GM23338 (cell line): ENCODE data around the gene DACT1. TPM values are rescaled to one million over a fixed set of nuclear protein-coding genes. Genes with fewer than 3 reads are reported as not detected.

Source experiments
- ATAC-seq: fragments of 200-7000 bp; cut with Tn5 transposase; 3 replicates; pipeline ENCODE4 v1.9.1; 2020
- DNase-seq: peaks from one replicate; pipeline ENCODE4 v3.0.0-alpha.2; 2015; ENCODE audit warnings: low spot score
- H2AFZ ChIP-seq: fragments of 200-600 bp; sonication (generic); 2 replicates; pipeline ENCODE4 v1.8.0; 2016; ENCODE audit warnings: antibody characterized with exemption, mild to moderate bottlenecking, moderate library complexity
- H3F3A ChIP-seq: fragments of 200-600 bp; sonication (generic); replicated peaks from 2 replicates; pipeline ENCODE4 v1.8.0; 2017; ENCODE audit warnings: antibody characterized with exemption, mixed run types, low read depth
- H3K27ac ChIP-seq: fragments of 200-600 bp; sonication (generic); 2 replicates; pipeline ENCODE4 v1.6.1; 2016; ENCODE audit warnings: low read depth
- H3K27me3 ChIP-seq: fragments of 200-600 bp; sonication (generic); 2 replicates; pipeline ENCODE4 v1.8.0; 2016; ENCODE audit warnings: mild to moderate bottlenecking, mixed run types, moderate library complexity; ENCODE audit not compliant: insufficient read depth
- H3K36me3 ChIP-seq: fragments of 200-600 bp; sonication (generic); 2 replicates; pipeline ENCODE4 v1.8.0; 2016; ENCODE audit warnings: mild to moderate bottlenecking; ENCODE audit not compliant: insufficient read depth
- H3K4me1 ChIP-seq: fragments of 200-600 bp; sonication (generic); 2 replicates; pipeline ENCODE4 v1.8.0; 2016; ENCODE audit warnings: mild to moderate bottlenecking, moderate library complexity; ENCODE audit not compliant: insufficient read depth
- H3K4me2 ChIP-seq: fragments of 200-600 bp; sonication (generic); 2 replicates; pipeline ENCODE4 v1.7.1; 2017; ENCODE audit warnings: mixed run types
- H3K4me3 ChIP-seq: fragments of 200-600 bp; sonication (generic); 2 replicates; pipeline ENCODE4 v1.6.1; 2016; ENCODE audit warnings: mixed run types
- H3K79me2 ChIP-seq: fragments of 200-600 bp; sonication (generic); replicated peaks from 2 replicates; pipeline ENCODE4 v1.8.0; 2017; ENCODE audit warnings: mild to moderate bottlenecking; ENCODE audit not compliant: insufficient read depth
- H3K9me2 ChIP-seq: fragments of 200-600 bp; sonication (generic); 2 replicates; pipeline ENCODE4 v1.8.0; 2017; ENCODE audit not compliant: insufficient read depth
- H4K20me1 ChIP-seq: fragments of 200-600 bp; sonication (generic); replicated peaks from 2 replicates; pipeline ENCODE4 v1.8.0; 2017; ENCODE audit warnings: mild to moderate bottlenecking; ENCODE audit not compliant: insufficient read depth
- H3K27ac Mint-ChIP-seq: 2 replicates; pipeline ENCODE4 v1.8.0; 2020; ENCODE audit warnings: inconsistent platforms, mild to moderate bottlenecking, moderate library complexity, mixed read lengths
- H3K27me3 Mint-ChIP-seq: 3 replicates; pipeline ENCODE4 v1.8.0; 2022; ENCODE audit warnings: low read depth, mild to moderate bottlenecking, moderate library complexity, mixed read lengths, inconsistent platforms; ENCODE audit not compliant: insufficient read depth, poor library complexity
- H3K36me3 Mint-ChIP-seq: 3 replicates; pipeline ENCODE4 v1.8.0; 2021; ENCODE audit warnings: low read depth, mild to moderate bottlenecking, inconsistent platforms, moderate library complexity, mixed read lengths
- H3K4me1 Mint-ChIP-seq: 3 replicates; pipeline ENCODE4 v1.8.0; 2020; ENCODE audit warnings: mild to moderate bottlenecking, inconsistent platforms, mixed read lengths
- H3K4me3 Mint-ChIP-seq: 3 replicates; pipeline ENCODE4 v1.8.0; 2021; ENCODE audit warnings: moderate library complexity, mild to moderate bottlenecking, inconsistent platforms, mixed read lengths
- H3K9me3 Mint-ChIP-seq: 3 replicates; pipeline ENCODE4 v1.8.0; 2020; ENCODE audit warnings: moderate library complexity, mild to moderate bottlenecking, inconsistent platforms, mixed read lengths
- CREB1 ChIP-seq: fragments of 250-450 bp; sonication (Bioruptor Pico); IDR thresholded peaks from 2 replicates; pipeline ENCODE4 v1.5.0; 2020; ENCODE audit warnings: low read depth, mild to moderate bottlenecking, moderate library complexity
- ETS1 ChIP-seq: IDR thresholded peaks from 2 replicates; pipeline ENCODE4 v1.6.1; 2016; ENCODE audit warnings: antibody characterized with exemption
- EZH2 ChIP-seq: fragments of 200-600 bp; sonication (generic); IDR thresholded peaks from one replicate; pipeline ENCODE4 v1.8.0; 2017; ENCODE audit warnings: antibody characterized with exemption, mild to moderate bottlenecking, low read depth; ENCODE audit not compliant: unreplicated experiment
- EZH2phosphoT487 ChIP-seq: fragments of 200-600 bp; sonication (generic); IDR thresholded peaks from one replicate; pipeline ENCODE4 v1.8.1; 2018; ENCODE audit warnings: antibody characterized with exemption; ENCODE audit not compliant: unreplicated experiment
- JUNB ChIP-seq: IDR thresholded peaks from one replicate; pipeline ENCODE4 v1.6.1; 2016; ENCODE audit warnings: antibody characterized with exemption; ENCODE audit not compliant: unreplicated experiment
- NANOG ChIP-seq: IDR thresholded peaks from 2 replicates; pipeline ENCODE4 v1.6.1; 2016; ENCODE audit warnings: antibody characterized with exemption, borderline replicate concordance
- POLR2AphosphoS5 ChIP-seq: IDR thresholded peaks from 2 replicates; pipeline ENCODE4 v1.6.1; 2016; ENCODE audit warnings: antibody characterized with exemption, low read depth
- REST ChIP-seq: IDR thresholded peaks from one replicate; pipeline ENCODE4 v1.6.1; 2018; ENCODE audit warnings: antibody characterized with exemption; ENCODE audit not compliant: unreplicated experiment
- STAT1 ChIP-seq: IDR thresholded peaks from one replicate; pipeline ENCODE4 v1.6.1; 2016; ENCODE audit warnings: antibody characterized with exemption; ENCODE audit not compliant: unreplicated experiment
- ZNF114 ChIP-seq: fragments of 250-450 bp; sonication (Bioruptor Pico); IDR thresholded peaks from 2 replicates; pipeline ENCODE4 v1.5.0; 2020; ENCODE audit warnings: mild to moderate bottlenecking, moderate library complexity
- ZNF331 ChIP-seq: fragments of 250-450 bp; sonication (Bioruptor Pico); IDR thresholded peaks from 2 replicates; pipeline ENCODE4 v1.5.0; 2020; ENCODE audit warnings: low read depth, mild to moderate bottlenecking, moderate library complexity
- polyA plus RNA-seq: library from polyadenylated mRNA; unstranded; fragments of >200 nt; fragmentation: Nextera tagmentation; extraction: Ambion mirVana; gene quantifications from 2 replicates; pipeline ENCODE4 v1.2.1, GENCODE V29; 2016
- total RNA-seq: library from RNA; depleted of rRNA; stranded (reverse); fragments of >200 nt; shearing (Covaris generic); gene quantifications from 2 replicates; pipeline ENCODE4 v1.2.3, GENCODE V29; 2014
- TF ChIP-seq, protein P1 (sequence below): fragments of 250-450 bp; sonication (Bioruptor Pico); IDR thresholded peaks from 2 replicates; pipeline ENCODE4 v1.5.0; 2020; ENCODE audit warnings: mild to moderate bottlenecking, moderate library complexity
- TF ChIP-seq, protein P2 (sequence below), 2 experiments: fragments of 200-600 bp in 1 of 2; sonication (generic) in 1 of 2; conservative IDR thresholded peaks; 2 replicates each; pipeline versions ENCODE4 v1.5.1 to v1.6.1; 2016 to 2017; ENCODE audit warnings: antibody characterized with exemption in 2 of 2, low read depth in 2 of 2, mild to moderate bottlenecking in 2 of 2, moderate library complexity in 1 of 2

Gene DACT1
- total and polyA plus RNA-seq, 2 experiments from 2014 or later: 5.7 to 26.6 TPM

GRCh38 chr14:58607952-58608317 is 29.8 kb upstream of the DACT1 start:
- Mint-ChIP-seq H3K36me3 (no peaks in the 10 kb centered on the region), H3K9me3 (no peaks in the 10 kb centered on the region), H3K27ac (no peak overlapping the region), H3K4me1 (peaks cover 30% of the 10 kb centered on the region), H3K27me3 (no peaks in the 10 kb centered on the region), H3K4me3 (no peak overlapping the region)
- ATAC-seq: no peak
- TF ChIP-seq, protein P1, sequence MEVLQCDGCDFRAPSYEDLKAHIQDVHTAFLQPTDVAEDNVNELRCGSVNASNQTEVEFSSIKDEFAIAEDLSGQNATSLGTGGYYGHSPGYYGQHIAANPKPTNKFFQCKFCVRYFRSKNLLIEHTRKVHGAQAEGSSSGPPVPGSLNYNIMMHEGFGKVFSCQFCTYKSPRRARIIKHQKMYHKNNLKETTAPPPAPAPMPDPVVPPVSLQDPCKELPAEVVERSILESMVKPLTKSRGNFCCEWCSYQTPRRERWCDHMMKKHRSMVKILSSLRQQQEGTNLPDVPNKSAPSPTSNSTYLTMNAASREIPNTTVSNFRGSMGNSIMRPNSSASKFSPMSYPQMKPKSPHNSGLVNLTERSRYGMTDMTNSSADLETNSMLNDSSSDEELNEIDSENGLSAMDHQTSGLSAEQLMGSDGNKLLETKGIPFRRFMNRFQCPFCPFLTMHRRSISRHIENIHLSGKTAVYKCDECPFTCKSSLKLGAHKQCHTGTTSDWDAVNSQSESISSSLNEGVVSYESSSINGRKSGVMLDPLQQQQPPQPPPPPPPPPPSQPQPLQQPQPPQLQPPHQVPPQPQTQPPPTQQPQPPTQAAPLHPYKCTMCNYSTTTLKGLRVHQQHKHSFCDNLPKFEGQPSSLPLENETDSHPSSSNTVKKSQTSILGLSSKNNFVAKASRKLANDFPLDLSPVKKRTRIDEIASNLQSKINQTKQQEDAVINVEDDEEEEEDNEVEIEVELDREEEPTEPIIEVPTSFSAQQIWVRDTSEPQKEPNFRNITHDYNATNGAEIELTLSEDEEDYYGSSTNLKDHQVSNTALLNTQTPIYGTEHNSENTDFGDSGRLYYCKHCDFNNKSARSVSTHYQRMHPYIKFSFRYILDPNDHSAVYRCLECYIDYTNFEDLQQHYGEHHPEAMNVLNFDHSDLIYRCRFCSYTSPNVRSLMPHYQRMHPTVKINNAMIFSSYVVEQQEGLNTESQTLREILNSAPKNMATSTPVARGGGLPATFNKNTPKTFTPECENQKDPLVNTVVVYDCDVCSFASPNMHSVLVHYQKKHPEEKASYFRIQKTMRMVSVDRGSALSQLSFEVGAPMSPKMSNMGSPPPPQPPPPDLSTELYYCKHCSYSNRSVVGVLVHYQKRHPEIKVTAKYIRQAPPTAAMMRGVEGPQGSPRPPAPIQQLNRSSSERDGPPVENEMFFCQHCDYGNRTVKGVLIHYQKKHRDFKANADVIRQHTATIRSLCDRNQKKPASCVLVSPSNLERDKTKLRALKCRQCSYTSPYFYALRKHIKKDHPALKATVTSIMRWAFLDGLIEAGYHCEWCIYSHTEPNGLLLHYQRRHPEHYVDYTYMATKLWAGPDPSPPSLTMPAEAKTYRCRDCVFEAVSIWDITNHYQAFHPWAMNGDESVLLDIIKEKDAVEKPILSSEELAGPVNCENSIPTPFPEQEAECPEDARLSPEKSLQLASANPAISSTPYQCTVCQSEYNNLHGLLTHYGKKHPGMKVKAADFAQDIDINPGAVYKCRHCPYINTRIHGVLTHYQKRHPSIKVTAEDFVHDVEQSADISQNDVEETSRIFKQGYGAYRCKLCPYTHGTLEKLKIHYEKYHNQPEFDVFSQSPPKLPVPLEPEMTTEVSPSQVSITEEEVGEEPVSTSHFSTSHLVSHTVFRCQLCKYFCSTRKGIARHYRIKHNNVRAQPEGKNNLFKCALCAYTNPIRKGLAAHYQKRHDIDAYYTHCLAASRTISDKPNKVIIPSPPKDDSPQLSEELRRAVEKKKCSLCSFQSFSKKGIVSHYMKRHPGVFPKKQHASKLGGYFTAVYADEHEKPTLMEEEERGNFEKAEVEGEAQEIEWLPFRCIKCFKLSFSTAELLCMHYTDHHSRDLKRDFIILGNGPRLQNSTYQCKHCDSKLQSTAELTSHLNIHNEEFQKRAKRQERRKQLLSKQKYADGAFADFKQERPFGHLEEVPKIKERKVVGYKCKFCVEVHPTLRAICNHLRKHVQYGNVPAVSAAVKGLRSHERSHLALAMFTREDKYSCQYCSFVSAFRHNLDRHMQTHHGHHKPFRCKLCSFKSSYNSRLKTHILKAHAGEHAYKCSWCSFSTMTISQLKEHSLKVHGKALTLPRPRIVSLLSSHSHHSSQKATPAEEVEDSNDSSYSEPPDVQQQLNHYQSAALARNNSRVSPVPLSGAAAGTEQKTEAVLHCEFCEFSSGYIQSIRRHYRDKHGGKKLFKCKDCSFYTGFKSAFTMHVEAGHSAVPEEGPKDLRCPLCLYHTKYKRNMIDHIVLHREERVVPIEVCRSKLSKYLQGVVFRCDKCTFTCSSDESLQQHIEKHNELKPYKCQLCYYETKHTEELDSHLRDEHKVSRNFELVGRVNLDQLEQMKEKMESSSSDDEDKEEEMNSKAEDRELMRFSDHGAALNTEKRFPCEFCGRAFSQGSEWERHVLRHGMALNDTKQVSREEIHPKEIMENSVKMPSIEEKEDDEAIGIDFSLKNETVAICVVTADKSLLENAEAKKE (CRISPR knock-in tag): no peak
- no peak for TF ChIP-seq JUNB
- no peak for TF ChIP-seq POLR2AphosphoS5
- TF ChIP-seq ZNF331 (CRISPR knock-in tag): no peak
- no peak for TF ChIP-seq ZNF114 (CRISPR knock-in tag)
- TF ChIP-seq, protein P2, sequence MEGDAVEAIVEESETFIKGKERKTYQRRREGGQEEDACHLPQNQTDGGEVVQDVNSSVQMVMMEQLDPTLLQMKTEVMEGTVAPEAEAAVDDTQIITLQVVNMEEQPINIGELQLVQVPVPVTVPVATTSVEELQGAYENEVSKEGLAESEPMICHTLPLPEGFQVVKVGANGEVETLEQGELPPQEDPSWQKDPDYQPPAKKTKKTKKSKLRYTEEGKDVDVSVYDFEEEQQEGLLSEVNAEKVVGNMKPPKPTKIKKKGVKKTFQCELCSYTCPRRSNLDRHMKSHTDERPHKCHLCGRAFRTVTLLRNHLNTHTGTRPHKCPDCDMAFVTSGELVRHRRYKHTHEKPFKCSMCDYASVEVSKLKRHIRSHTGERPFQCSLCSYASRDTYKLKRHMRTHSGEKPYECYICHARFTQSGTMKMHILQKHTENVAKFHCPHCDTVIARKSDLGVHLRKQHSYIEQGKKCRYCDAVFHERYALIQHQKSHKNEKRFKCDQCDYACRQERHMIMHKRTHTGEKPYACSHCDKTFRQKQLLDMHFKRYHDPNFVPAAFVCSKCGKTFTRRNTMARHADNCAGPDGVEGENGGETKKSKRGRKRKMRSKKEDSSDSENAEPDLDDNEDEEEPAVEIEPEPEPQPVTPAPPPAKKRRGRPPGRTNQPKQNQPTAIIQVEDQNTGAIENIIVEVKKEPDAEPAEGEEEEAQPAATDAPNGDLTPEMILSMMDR (conservative IDR thresholded peaks at IDR 0.05; ENCODE audit: low read depth in 2 of 2): no peak
- TF ChIP-seq STAT1: no peak
- TF ChIP-seq EZH2: no peak
- TF ChIP-seq ETS1: no peak
- TF ChIP-seq REST: no peak
- TF ChIP-seq CREB1 (CRISPR knock-in tag): no peak
- TF ChIP-seq EZH2phosphoT487: no peak
- no peak for TF ChIP-seq NANOG
- Histone ChIP-seq H3F3A (no peaks in the 10 kb centered on the region), H3K9me2 (peaks cover under 1% of the 10 kb centered on the region; the same call in 1 of the 2 replicates), H2AFZ (peak overlapping the region; percentile 61; the same call in 1 of the 2 replicates), H3K4me3 (no peak overlapping the region), H4K20me1 (no peaks in the 10 kb centered on the region), H3K27ac (no peak overlapping the region), H3K36me3 (no peaks in the 10 kb centered on the region), H3K79me2 (no peaks in the 10 kb centered on the region), H3K4me2 (no peak overlapping the region), H3K27me3 (no peaks in the 10 kb centered on the region), H3K4me1 (peaks cover 25% of the 10 kb centered on the region)
- DNase-seq: no peak
